Choroid plexus epithelial cell (primary cell): ENCODE data around the gene RAB10.
"Not testable (repeated sequence)": the region's sequence is repeated elsewhere in the genome, so short reads cannot be mapped to it uniquely, and the experiment has no call there.

Experiments
- DNase-seq: peaks from one replicate; pipeline ENCODE4 v3.0.0-alpha.2; 2010; ENCODE audit warnings: low read depth
- H3K4me3 ChIP-seq: 2 replicates; pipeline ENCODE4 v1.5.1; 2011; ENCODE audit warnings: low read depth, mild to moderate bottlenecking, control low read depth, low read length, moderate library complexity
- TF ChIP-seq, protein P1 (sequence below): conservative IDR thresholded peaks from 2 replicates; pipeline ENCODE4 v1.5.1; 2011; ENCODE audit warnings: low read depth, mild to moderate bottlenecking, control low read depth, inconsistent platforms, low read length, moderate library complexity

RAB10 gene

DNA sequence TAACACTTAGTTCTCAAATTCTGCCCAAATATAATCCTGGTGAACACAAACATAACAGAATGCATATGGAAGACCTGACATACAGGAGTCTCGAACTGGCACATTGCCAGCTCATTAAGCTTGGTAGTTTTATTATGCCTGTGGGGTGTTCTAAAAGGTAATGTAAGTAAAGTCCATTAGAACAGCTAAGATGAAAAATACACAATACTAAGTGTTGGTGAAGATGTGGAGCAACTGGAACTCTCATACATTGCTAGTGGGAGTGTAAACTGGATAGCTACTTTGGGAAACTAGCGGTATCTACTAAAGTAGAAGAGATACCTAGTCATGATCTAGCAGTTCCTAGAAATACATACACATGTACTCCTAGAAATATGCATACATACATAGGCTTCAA lies 24.3 kb upstream of the RAB10 start:
- H3K4me3 ChIP-seq, result no peak overlapping the region
- no peak for DNase-seq
- TF ChIP-seq, protein P1, sequence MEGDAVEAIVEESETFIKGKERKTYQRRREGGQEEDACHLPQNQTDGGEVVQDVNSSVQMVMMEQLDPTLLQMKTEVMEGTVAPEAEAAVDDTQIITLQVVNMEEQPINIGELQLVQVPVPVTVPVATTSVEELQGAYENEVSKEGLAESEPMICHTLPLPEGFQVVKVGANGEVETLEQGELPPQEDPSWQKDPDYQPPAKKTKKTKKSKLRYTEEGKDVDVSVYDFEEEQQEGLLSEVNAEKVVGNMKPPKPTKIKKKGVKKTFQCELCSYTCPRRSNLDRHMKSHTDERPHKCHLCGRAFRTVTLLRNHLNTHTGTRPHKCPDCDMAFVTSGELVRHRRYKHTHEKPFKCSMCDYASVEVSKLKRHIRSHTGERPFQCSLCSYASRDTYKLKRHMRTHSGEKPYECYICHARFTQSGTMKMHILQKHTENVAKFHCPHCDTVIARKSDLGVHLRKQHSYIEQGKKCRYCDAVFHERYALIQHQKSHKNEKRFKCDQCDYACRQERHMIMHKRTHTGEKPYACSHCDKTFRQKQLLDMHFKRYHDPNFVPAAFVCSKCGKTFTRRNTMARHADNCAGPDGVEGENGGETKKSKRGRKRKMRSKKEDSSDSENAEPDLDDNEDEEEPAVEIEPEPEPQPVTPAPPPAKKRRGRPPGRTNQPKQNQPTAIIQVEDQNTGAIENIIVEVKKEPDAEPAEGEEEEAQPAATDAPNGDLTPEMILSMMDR, result no peak

DNA sequence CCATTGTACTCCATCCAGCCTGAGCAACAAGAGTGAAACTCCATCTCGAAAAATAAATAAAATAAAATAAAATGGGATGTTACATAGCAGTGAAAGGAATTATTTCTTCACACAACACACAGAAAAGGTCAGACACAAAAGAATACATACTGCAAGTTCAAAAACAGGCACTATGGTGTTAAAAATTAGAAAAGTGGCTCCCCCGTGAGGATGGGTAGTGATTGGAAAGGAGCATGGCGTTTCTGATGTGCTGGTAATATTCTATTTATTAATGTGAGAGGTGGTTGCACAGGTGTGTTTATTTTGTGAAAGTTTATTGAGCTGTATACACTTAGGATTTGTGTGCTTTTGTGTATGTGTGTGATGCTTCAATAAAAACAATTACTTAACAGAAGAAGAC lies 22.9 kb upstream of the RAB10 start:
- DNase-seq, result no peak
- H3K4me3 ChIP-seq, result no peak overlapping the region
- TF ChIP-seq, protein P1, result no peak

DNA sequence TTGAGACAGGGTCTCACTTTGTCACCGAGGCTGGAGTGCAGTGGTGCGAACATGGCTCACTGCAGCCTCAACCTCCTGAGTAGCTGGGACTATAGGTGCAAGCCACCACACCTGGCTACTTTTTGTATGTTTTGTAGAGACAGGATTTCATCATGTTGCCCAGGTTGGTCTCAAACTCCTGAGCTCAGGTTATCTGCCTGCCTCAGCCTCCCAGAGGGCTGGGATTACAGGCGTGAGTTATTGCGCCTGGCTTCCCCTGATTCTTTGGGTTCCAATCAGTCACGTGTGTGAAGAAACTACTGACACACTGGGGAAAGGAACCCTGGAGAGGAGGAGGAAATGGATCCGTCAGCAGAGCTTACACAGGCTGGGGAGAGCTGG lies 22.3 kb upstream of the RAB10 start:
- no peak overlapping the region for H3K4me3 ChIP-seq
- peak; percentile 75 for DNase-seq
- TF ChIP-seq, protein P1, result no peak

DNA sequence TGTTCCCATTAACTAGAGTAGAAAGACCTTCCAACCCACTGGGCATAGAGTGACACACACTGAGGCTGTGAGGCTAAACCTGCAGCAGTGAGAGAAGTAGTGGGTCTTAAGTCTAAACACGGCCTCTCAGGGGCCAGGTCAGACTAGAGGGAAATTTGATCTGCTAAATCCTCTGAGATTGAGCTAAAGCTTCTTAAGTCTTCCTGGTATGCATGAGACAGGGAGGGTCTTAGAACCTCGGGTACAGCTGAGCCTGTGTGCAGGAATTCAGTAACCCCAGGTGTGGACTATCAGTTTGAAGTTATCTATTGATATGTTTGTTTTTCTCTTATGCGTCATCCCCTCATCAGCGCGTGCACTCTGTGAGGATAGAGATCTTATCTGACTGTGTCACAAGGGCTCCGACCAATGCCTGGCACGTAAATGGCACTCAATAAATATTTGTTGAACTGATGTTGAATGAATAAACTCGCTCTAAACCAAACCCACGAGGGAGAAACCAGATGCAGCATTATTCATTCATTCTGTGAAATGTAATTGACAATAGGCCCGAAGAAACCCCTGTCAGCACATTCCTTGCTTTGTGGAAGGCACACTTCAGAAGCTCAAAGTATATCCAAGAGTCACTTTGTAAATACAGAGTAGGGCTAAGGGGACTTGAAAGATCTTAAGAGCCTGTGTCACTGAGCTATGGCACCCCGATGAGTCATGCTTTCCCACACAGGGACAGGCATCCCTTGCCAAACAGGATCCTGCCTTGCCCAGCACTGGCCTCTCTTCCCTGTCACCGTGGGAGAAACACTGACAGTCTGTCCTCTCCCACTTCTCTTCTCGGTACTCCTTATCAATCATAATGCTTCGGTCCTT lies 21.7 kb upstream of the RAB10 start:
- TF ChIP-seq, protein P1, result no peak
- no peak overlapping the region for H3K4me3 ChIP-seq
- DNase-seq, result peak; percentile 54

DNA sequence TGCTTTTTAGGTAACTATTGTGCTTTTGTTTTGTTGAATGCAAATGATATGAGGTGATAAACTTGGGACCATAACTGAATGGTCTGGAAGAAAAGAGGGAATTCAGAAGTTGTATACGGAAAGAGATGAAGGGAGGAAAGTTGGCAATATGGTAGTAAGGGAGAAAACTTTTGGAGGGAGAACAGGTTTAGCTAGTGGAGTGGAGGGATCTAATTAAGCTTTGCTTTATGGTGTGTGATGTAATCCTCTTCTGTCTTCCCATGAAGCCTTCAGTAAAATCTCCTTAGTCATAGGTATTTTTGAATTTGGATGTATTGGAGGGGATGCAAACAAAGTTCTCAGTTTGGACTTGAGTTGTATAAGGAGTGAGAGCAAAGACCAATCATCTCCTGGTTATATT lies 20.2 kb upstream of the RAB10 start:
- no peak overlapping the region for H3K4me3 ChIP-seq
- DNase-seq, result no peak
- TF ChIP-seq, protein P1, result no peak

DNA sequence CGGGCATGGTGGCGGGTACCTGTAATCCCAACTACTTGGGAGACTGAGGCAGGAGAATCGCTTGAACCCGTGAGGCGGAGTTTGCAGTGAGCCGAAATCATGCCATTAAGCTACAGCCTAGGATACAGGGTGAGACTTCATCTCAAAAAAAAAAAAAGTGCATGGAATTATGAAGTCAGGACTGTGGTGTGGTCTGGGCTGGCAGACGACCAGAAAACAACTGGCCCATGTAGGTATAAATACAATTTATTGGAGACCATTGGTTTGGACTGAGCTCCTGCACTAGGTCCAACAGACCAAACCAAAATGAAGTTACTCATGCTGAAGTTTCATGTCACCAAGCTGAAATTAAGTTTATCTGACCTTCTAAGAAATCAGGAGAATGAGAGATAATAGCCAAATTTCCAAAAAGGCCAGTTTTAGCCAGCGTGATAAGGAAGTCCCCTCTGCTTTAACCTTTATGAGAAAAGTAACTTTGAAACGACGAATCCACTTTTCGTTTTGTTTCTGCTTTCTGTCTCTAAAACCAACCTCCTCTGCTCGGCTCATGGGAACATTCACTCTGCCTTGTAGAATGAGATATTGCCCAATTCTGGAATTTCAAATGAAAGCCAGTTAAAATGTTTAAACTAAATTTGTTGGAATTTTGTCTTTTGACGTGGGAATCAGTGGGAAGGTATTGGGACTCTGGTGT lies 17.7 kb upstream of the RAB10 start:
- TF ChIP-seq, protein P1, result no peak

DNA sequence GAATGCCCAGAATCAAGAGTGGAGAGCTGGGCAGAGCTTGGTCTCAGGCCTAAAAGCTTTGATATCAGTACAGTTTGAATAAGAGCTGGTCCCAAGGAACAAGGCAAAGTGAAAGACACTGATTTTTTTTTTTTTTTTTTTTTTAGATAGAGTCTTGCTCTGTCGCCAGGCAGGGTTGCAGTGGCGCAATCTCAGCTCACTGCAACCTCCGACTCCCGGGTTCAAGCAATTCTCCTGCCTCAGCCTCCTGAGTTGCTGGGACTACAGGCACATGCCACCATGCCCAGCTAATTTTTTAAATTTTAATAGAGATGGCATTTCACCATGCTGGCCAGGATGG lies 17.2 kb upstream of the RAB10 start:
- not testable (repeated sequence) for DNase-seq

More for the DNA sequence above, 17.7 kb upstream of the RAB10 start:
- no peak for DNase-seq
- no peak overlapping the region for H3K4me3 ChIP-seq

More for the DNA sequence above, 17.2 kb upstream of the RAB10 start:
- H3K4me3 ChIP-seq, result not testable (repeated sequence)
